Measurements from ENCODE around the gene PHLPP2. TPM values are rescaled to one million over a fixed set of nuclear protein-coding genes. Genes with fewer than 3 reads are reported as not detected.
A peak's percentile ranks its signal among the peaks of the same experiment; 100 is the strongest.
"Not testable (repeated sequence)": the region's sequence is repeated elsewhere in the genome, so short reads cannot be mapped to it uniquely, and the experiment has no call there.

The PHLPP2 gene
- total and polyA plus RNA-seq, 5 donors from 2014 or later = 1.7 to 10.1 (median 2.3) TPM

- ATAC-seq (ENCODE audit: low read depth in 2 of 2) = no peak
- no peaks in the 10 kb centered on the region for H3K9me3 ChIP-seq (ENCODE audit: control insufficient read depth in 2 of 2, low read length in 2 of 2)
- peaks cover 27% of the 10 kb centered on the region for H3K36me3 Mint-ChIP-seq
Measured at GRCh38 chr16:71698491-71698890, 26.0 kb downstream of the PHLPP2 start.

GRCh38 chr16:71693164-71693563, 31.3 kb downstream of the PHLPP2 start:
- ATAC-seq (ENCODE audit: low read depth in 2 of 2) (no peak), DNase-seq (no peak)
- peaks cover 0 to 3% (median 1%) of the 10 kb centered on the region in 4 donors for H3K4me1 Mint-ChIP-seq
- H3K27ac ChIP-seq (ENCODE audit: insufficient read depth, low read length, poor library complexity, severe bottlenecking) = no peak overlapping the region
- no peak overlapping the region for H3K4me3 ChIP-seq (ENCODE audit: low read depth, low read length)
- peaks cover 17% of the 10 kb centered on the region for H3K36me3 ChIP-seq (ENCODE audit: control insufficient read depth, insufficient read depth, low read length)
- peaks cover 0 to 3% (median 0%) of the 10 kb centered on the region in 7 donors for H3K9me3 Mint-ChIP-seq
- peaks cover 20% of the 10 kb centered on the region for H3K36me3 Mint-ChIP-seq
- H3K27me3 ChIP-seq (ENCODE audit: control insufficient read depth, insufficient read depth, low read length) = no peaks in the 10 kb centered on the region
- no peaks in the 10 kb centered on the region for H3K4me1 ChIP-seq (ENCODE audit: control insufficient read depth, insufficient read depth, low read length, poor library complexity, severe bottlenecking)
- H3K9me3 ChIP-seq (ENCODE audit: control insufficient read depth in 2 of 2, low read length in 2 of 2) = no peaks in the 10 kb centered on the region
- H3K4me3 Mint-ChIP-seq = no peak overlapping the region
- no peaks in the 10 kb centered on the region for H3K27me3 Mint-ChIP-seq
- peak overlapping the region in 1 of 3 donors; percentile 34 for H3K27ac Mint-ChIP-seq

More at GRCh38 chr16:71698491-71698890, 26.0 kb downstream of the PHLPP2 start:
- Mint-ChIP-seq H3K27ac (no peak overlapping the region), H3K4me1 (peaks cover 0 to 3% (median 1%) of the 10 kb centered on the region in 4 donors), H3K9me3 (peaks cover 0 to 1% (median 0%) of the 10 kb centered on the region in 7 donors), H3K4me3 (no peak overlapping the region), H3K27me3 (no peaks in the 10 kb centered on the region)
- no peak overlapping the region for H3K4me3 ChIP-seq (ENCODE audit: low read depth, low read length)
- H3K27me3 ChIP-seq (ENCODE audit: control insufficient read depth, insufficient read depth, low read length) = no peaks in the 10 kb centered on the region
- H3K27ac ChIP-seq (ENCODE audit: insufficient read depth, low read length, poor library complexity, severe bottlenecking) = no peak overlapping the region
- no peak for DNase-seq
- peaks cover 12% of the 10 kb centered on the region for H3K36me3 ChIP-seq (ENCODE audit: control insufficient read depth, insufficient read depth, low read length)
- no peaks in the 10 kb centered on the region for H3K4me1 ChIP-seq (ENCODE audit: control insufficient read depth, insufficient read depth, low read length, poor library complexity, severe bottlenecking)

GRCh38 chr16:71689901-71690300, 34.6 kb downstream of the PHLPP2 start:
- Histone ChIP-seq H3K9me3 (ENCODE audit: control insufficient read depth in 2 of 2, low read length in 2 of 2) (no peaks in the 10 kb centered on the region), H3K4me3 (ENCODE audit: low read depth, low read length) (no peak overlapping the region), H3K36me3 (ENCODE audit: control insufficient read depth, insufficient read depth, low read length) (peaks cover 17% of the 10 kb centered on the region), H3K4me1 (ENCODE audit: control insufficient read depth, insufficient read depth, low read length, poor library complexity, severe bottlenecking) (no peaks in the 10 kb centered on the region), H3K27ac (ENCODE audit: insufficient read depth, low read length, poor library complexity, severe bottlenecking) (no peak overlapping the region), H3K27me3 (ENCODE audit: control insufficient read depth, insufficient read depth, low read length) (no peaks in the 10 kb centered on the region)
- Mint-ChIP-seq H3K4me1 (no peaks in the 10 kb centered on the region), H3K27ac (peak overlapping the region in 1 of 3 donors; percentile 26), H3K36me3 (peaks cover 24% of the 10 kb centered on the region), H3K27me3 (no peaks in the 10 kb centered on the region), H3K4me3 (no peak overlapping the region), H3K9me3 (peaks cover 0 to 1% (median 0%) of the 10 kb centered on the region in 7 donors)
- ATAC-seq (ENCODE audit: low read depth in 2 of 2) (no peak), DNase-seq (no peak)

GRCh38 chr16:71687861-71688260, 36.6 kb downstream of the PHLPP2 start:
- Mint-ChIP-seq H3K36me3 (peaks cover 37% of the 10 kb centered on the region), H3K27ac (no peak overlapping the region), H3K4me1 (peaks cover 0 to 2% (median 0%) of the 10 kb centered on the region in 4 donors), H3K9me3 (peaks cover 0 to 3% (median 0%) of the 10 kb centered on the region in 7 donors), H3K27me3 (no peaks in the 10 kb centered on the region), H3K4me3 (no peak overlapping the region)
- Histone ChIP-seq H3K9me3 (ENCODE audit: control insufficient read depth in 2 of 2, low read length in 2 of 2) (no peaks in the 10 kb centered on the region), H3K27ac (ENCODE audit: insufficient read depth, low read length, poor library complexity, severe bottlenecking) (no peak overlapping the region), H3K36me3 (ENCODE audit: control insufficient read depth, insufficient read depth, low read length) (peaks cover 22% of the 10 kb centered on the region), H3K27me3 (ENCODE audit: control insufficient read depth, insufficient read depth, low read length) (no peaks in the 10 kb centered on the region), H3K4me1 (ENCODE audit: control insufficient read depth, insufficient read depth, low read length, poor library complexity, severe bottlenecking) (no peaks in the 10 kb centered on the region), H3K4me3 (ENCODE audit: low read depth, low read length) (no peak overlapping the region)
- ATAC-seq (ENCODE audit: low read depth in 2 of 2) (no peak), DNase-seq (no peak)

GRCh38 chr16:71684280-71684679, 40.2 kb downstream of the PHLPP2 start:
- not testable (repeated sequence) for H3K27ac ChIP-seq (ENCODE audit: insufficient read depth, low read length, poor library complexity, severe bottlenecking); H3K27me3 ChIP-seq (ENCODE audit: control insufficient read depth, insufficient read depth, low read length); H3K9me3 Mint-ChIP-seq; H3K27ac Mint-ChIP-seq; DNase-seq; ATAC-seq (ENCODE audit: low read depth in 2 of 2); H3K4me1 ChIP-seq (ENCODE audit: control insufficient read depth, insufficient read depth, low read length, poor library complexity, severe bottlenecking); H3K4me3 Mint-ChIP-seq; H3K27me3 Mint-ChIP-seq; H3K4me3 ChIP-seq (ENCODE audit: low read depth, low read length); H3K9me3 ChIP-seq (ENCODE audit: control insufficient read depth in 2 of 2, low read length in 2 of 2); H3K4me1 Mint-ChIP-seq
- H3K36me3 Mint-ChIP-seq = peaks cover 39% of the 10 kb centered on the region
- H3K36me3 ChIP-seq (ENCODE audit: control insufficient read depth, insufficient read depth, low read length) = peaks cover 18% of the 10 kb centered on the region

GRCh38 chr16:71681360-71681759, 43.1 kb downstream of the PHLPP2 start:
- H3K27me3 Mint-ChIP-seq = no peaks in the 10 kb centered on the region
- Histone ChIP-seq H3K9me3 (ENCODE audit: control insufficient read depth in 2 of 2, low read length in 2 of 2) (no peaks in the 10 kb centered on the region), H3K4me3 (ENCODE audit: low read depth, low read length) (no peak overlapping the region), H3K4me1 (ENCODE audit: control insufficient read depth, insufficient read depth, low read length, poor library complexity, severe bottlenecking) (no peaks in the 10 kb centered on the region), H3K27me3 (ENCODE audit: control insufficient read depth, insufficient read depth, low read length) (no peaks in the 10 kb centered on the region), H3K36me3 (ENCODE audit: control insufficient read depth, insufficient read depth, low read length) (peaks cover 26% of the 10 kb centered on the region), H3K27ac (ENCODE audit: insufficient read depth, low read length, poor library complexity, severe bottlenecking) (no peak overlapping the region)
- H3K27ac Mint-ChIP-seq = peak overlapping the region in 1 of 3 donors; percentile 20
- peaks cover 0 to 2% (median 0%) of the 10 kb centered on the region in 7 donors for H3K9me3 Mint-ChIP-seq
- ATAC-seq (ENCODE audit: low read depth in 2 of 2) (no peak), DNase-seq (no peak)
- H3K4me1 Mint-ChIP-seq = peaks cover 0 to 4% (median under 1%) of the 10 kb centered on the region in 4 donors
- peaks cover 36% of the 10 kb centered on the region for H3K36me3 Mint-ChIP-seq
- no peak overlapping the region for H3K4me3 Mint-ChIP-seq

GRCh38 chr16:71676236-71676635, 48.3 kb downstream of the PHLPP2 start:
- no peaks in the 10 kb centered on the region for H3K4me1 ChIP-seq (ENCODE audit: control insufficient read depth, insufficient read depth, low read length, poor library complexity, severe bottlenecking)
- H3K27me3 Mint-ChIP-seq = no peaks in the 10 kb centered on the region
- peaks cover 36% of the 10 kb centered on the region for H3K36me3 ChIP-seq (ENCODE audit: control insufficient read depth, insufficient read depth, low read length)
- H3K36me3 Mint-ChIP-seq = peaks cover 44% of the 10 kb centered on the region
- no peak overlapping the region for H3K27ac ChIP-seq (ENCODE audit: insufficient read depth, low read length, poor library complexity, severe bottlenecking)
- no peaks in the 10 kb centered on the region for H3K9me3 Mint-ChIP-seq
- H3K27ac Mint-ChIP-seq = no peak overlapping the region
- no peak for ATAC-seq (ENCODE audit: low read depth in 2 of 2)
- H3K27me3 ChIP-seq (ENCODE audit: control insufficient read depth, insufficient read depth, low read length) = no peaks in the 10 kb centered on the region
- H3K4me3 ChIP-seq (ENCODE audit: low read depth, low read length) = no peak overlapping the region
- no peak overlapping the region for H3K4me3 Mint-ChIP-seq
- H3K4me1 Mint-ChIP-seq = peaks cover 0 to 4% (median 0%) of the 10 kb centered on the region in 4 donors
- peak in 1 of 3 donors; percentile 24 for DNase-seq
- no peaks in the 10 kb centered on the region for H3K9me3 ChIP-seq (ENCODE audit: control insufficient read depth in 2 of 2, low read length in 2 of 2)

GRCh38 chr16:71675380-71675779, 49.1 kb downstream of the PHLPP2 start:
- Histone ChIP-seq H3K36me3 (ENCODE audit: control insufficient read depth, insufficient read depth, low read length) (peaks cover 35% of the 10 kb centered on the region), H3K27me3 (ENCODE audit: control insufficient read depth, insufficient read depth, low read length) (no peaks in the 10 kb centered on the region), H3K4me3 (ENCODE audit: low read depth, low read length) (no peak overlapping the region), H3K9me3 (ENCODE audit: control insufficient read depth in 2 of 2, low read length in 2 of 2) (no peaks in the 10 kb centered on the region), H3K4me1 (ENCODE audit: control insufficient read depth, insufficient read depth, low read length, poor library complexity, severe bottlenecking) (no peaks in the 10 kb centered on the region), H3K27ac (ENCODE audit: insufficient read depth, low read length, poor library complexity, severe bottlenecking) (no peak overlapping the region)
- ATAC-seq (ENCODE audit: low read depth in 2 of 2) (no peak), DNase-seq (no peak)
- Mint-ChIP-seq H3K4me1 (peaks cover 0 to 4% (median 0%) of the 10 kb centered on the region in 4 donors), H3K27ac (no peak overlapping the region), H3K36me3 (peaks cover 49% of the 10 kb centered on the region), H3K9me3 (no peaks in the 10 kb centered on the region), H3K4me3 (no peak overlapping the region), H3K27me3 (no peaks in the 10 kb centered on the region)

All from CD4-positive, CD25-positive, alpha-beta regulatory T cell (primary cell).